Heart left ventricle (tissue), 16 donors: Measurements from ENCODE around the gene DNAJC11. TPM values are rescaled to one million over a fixed set of nuclear protein-coding genes. Genes with fewer than 3 reads are reported as not detected.

Source experiments
- ATAC-seq, 4 donors: fragments of 200-7000 bp; cut with Tn5 transposase; one replicate each; pipeline ENCODE4 v1.9.1; 2020 to 2022; ENCODE audit warnings: moderate library complexity in 4 of 4, mild to moderate bottlenecking in 3 of 4, moderate number of reproducible peaks in 1 of 4
- DNase-seq, 5 donors: peaks; one replicate each; pipeline ENCODE4 v3.0.0-alpha.2; 2020
- H3K27ac ChIP-seq, 12 donors: fragments of 200-600 bp; sonication (generic) in 4 of 12; one replicate each; pipeline versions ENCODE4 v1.5.0 to v1.8.0; 2016 to 2022; ENCODE audit warnings: mild to moderate bottlenecking in 2 of 12
- H3K27me3 ChIP-seq, 9 donors: fragments of 200-600 bp; sonication (generic) in 2 of 9; one replicate each; pipeline versions ENCODE4 v1.5.1 to v1.8.0; 2016 to 2022; ENCODE audit warnings: mild to moderate bottlenecking in 3 of 9
- H3K36me3 ChIP-seq, 9 donors: fragments of 200-600 bp; sonication (generic) in 2 of 9; one replicate each; pipeline versions ENCODE4 v1.5.0 to v1.8.0; 2018 to 2022; ENCODE audit warnings: mild to moderate bottlenecking in 2 of 9
- H3K4me1 ChIP-seq, 12 donors: fragments of 200-600 bp; sonication (generic) in 4 of 12; one replicate each; pipeline versions ENCODE4 v1.5.0 to v1.8.0; 2016 to 2022; ENCODE audit warnings: mild to moderate bottlenecking in 3 of 12
- H3K4me3 ChIP-seq, 12 donors: fragments of 200-600 bp; sonication (generic) in 4 of 12; one replicate each; pipeline versions ENCODE4 v1.5.0 to v1.8.0; 2017 to 2022; ENCODE audit warnings: mild to moderate bottlenecking in 9 of 12, moderate library complexity in 4 of 12
- H3K9me3 ChIP-seq, 12 donors: fragments of 200-600 bp; sonication (generic) in 4 of 12; one replicate each; pipeline versions ENCODE4 v1.5.0 to v1.8.0; 2016 to 2022; ENCODE audit warnings: mild to moderate bottlenecking in 1 of 12
- CTCF ChIP-seq, 12 donors: fragments of 200-600 bp; sonication (generic) in 4 of 12; IDR thresholded peaks; one replicate each; pipeline versions ENCODE4 v1.5.0 to v1.8.0; 2018 to 2022; ENCODE audit warnings: antibody characterized with exemption in 12 of 12, mild to moderate bottlenecking in 5 of 12
- POLR2A ChIP-seq, 2 donors: fragments of 450-650 bp; IDR thresholded peaks; one replicate each; pipeline ENCODE4 v1.6.1; 2017; ENCODE audit warnings: antibody characterized with exemption in 2 of 2, mild to moderate bottlenecking in 2 of 2, moderate library complexity in 2 of 2
- WGBS, 4 donors: extraction: QIAGEN DNeasy Blood & Tissue Kit in 2 of 4; methylation state at CpG; one replicate each; pipeline versions ENCODE4 v1.1.5 to v1.1.7; 2013 to 2018; 5-methylcytosine and 5-hydroxymethylcytosine counted together
- intact Hi-C, 10 donors: fragments of 100-400 bp; cut with DNase I; formaldehyde crosslinking; loops; one replicate each; pipeline versions ENCODE4 v1.11.1 to v1.14.2; 2022
- polyA plus RNA-seq, 2 donors: library from polyadenylated mRNA; stranded (reverse); fragments of 200-250 nt; gene quantifications; one replicate each; pipeline ENCODE4 v1.2.3, GENCODE V29; 2013
- total RNA-seq, 9 donors: library from RNA; depleted of rRNA in 2 of 9; stranded (reverse); fragments of >200 nt in 2 of 9; fragmentation: NEBNext Ultra II Directional in 3 of 9; extraction: Animal tissue kit (Norgen Biotek cat#: 25700) in 3 of 9; gene quantifications; one replicate each; pipeline versions ENCODE4 v1.1.0 to v1.2.4, GENCODE V29; 2016 to 2023
- donor health status: ischemic (EF 13 %, LVEDD 7.1; RV severe dilation, severe dysfunction).
- donor health status: healthy with polysubstance abuse.
- donor health status: DM: no; HTN: yes; CAD: no.
- donor health status: DM: no; HTN: no; CAD: no.
- donor health status: ischemic (EF 25% LVEDD 6.9; RV normal size, moderate dysfunction).
- donor health status: ischemic (EF 25% LVEDD 5.7; RV mildly dilated, moderate dysfunction).
- donor health status: healthy.
- donor health status: DM: yes; HTN: yes; CAD: no.
- donor health status: ischemic (EF 35%, LVEDD 5.7; RV mildly dilated, moderate dysfunction).
- donor health status: nonischemic (EF 11% LVEDD 7.7; RV severe dilation, severe dysfunction).
- donor health status: DM: yes; HTN: yes; CAD: no.
- donor health status: PGD.
- donor health status: ischemic (EF 29% LVEDD 5.4; RV normal size, mild dysfunction).
- donor health status: nonischemic (EF 23%, LVEDD 6.1; RV moderate dilation, normal function).

DNAJC11 gene
- total and polyA plus RNA-seq, 11 donors, result 42.4 to 67.4 (median 51.7) TPM

DNA sequence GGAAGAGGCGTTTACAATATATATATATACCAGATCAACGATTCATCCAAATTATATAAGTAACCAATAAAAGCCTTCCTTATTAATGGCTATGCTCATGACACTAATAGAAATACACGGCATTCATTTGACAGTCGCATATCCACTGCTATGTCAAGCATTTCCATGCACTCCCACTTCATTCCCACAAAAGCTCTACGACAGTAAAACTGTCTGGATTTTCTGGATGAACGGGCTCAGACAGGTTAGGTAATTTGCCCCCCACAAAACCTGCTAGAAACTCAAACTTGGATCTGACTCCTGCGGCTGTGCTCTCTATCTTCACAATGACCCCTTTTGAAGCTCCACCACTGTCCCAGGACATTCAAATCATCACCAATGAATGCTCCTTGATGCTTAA lies 11.4 kb downstream of the DNAJC11 start:
- H3K9me3 ChIP-seq, result no peaks in the 10 kb centered on the region
- peaks cover 0 to 31% (median 8%) of the 10 kb centered on the region in 12 donors for H3K4me1 ChIP-seq
- TF ChIP-seq CTCF (IDR thresholded peaks at IDR 0.05), result no peak
- TF ChIP-seq POLR2A (IDR thresholded peaks at IDR 0.05), result no peak
- WGBS, 4 donors, result 90 to 95% (median 94%) methylated on average over 7 of the region's 7 CpGs
- no peak overlapping the region for H3K27ac ChIP-seq
- ATAC-seq, result no peak
- no peak for DNase-seq
- no peaks in the 10 kb centered on the region for H3K36me3 ChIP-seq
- no peak overlapping the region for H3K4me3 ChIP-seq
- intact Hi-C loops, result no loop called here
- H3K27me3 ChIP-seq, result no peaks in the 10 kb centered on the region

DNA sequence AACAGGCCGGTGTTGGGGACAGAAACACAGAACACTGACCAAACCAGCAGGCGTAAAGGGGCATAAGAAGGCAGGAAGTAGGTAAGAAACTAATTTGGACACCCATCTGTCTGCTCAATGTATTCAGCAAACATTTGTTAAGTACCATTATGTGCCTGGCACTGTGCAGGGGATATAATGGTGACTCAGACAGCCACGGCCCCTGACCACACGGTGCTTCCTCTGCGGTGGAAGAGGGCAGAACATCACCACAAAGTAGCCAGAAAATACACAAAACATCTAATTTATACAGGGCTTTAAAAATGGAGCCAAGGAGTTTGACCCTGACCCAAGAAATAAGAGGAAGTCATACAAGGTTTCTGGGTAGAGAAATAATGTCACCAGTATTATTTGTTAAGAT lies 12.9 kb downstream of the DNAJC11 start:
- intact Hi-C loops, result no loop called here
- TF ChIP-seq POLR2A (IDR thresholded peaks at IDR 0.05) (no peak), CTCF (IDR thresholded peaks at IDR 0.05) (no peak)
- Histone ChIP-seq H3K4me3 (no peak overlapping the region), H3K36me3 (no peaks in the 10 kb centered on the region), H3K27ac (no peak overlapping the region), H3K9me3 (no peaks in the 10 kb centered on the region), H3K27me3 (no peaks in the 10 kb centered on the region), H3K4me1 (peaks cover 0 to 31% (median 8%) of the 10 kb centered on the region in 12 donors)
- ATAC-seq, result no peak
- no peak for DNase-seq
- 90 to 96% (median 90%) methylated on average over 5 of the region's 5 CpGs for WGBS, 4 donors

DNA sequence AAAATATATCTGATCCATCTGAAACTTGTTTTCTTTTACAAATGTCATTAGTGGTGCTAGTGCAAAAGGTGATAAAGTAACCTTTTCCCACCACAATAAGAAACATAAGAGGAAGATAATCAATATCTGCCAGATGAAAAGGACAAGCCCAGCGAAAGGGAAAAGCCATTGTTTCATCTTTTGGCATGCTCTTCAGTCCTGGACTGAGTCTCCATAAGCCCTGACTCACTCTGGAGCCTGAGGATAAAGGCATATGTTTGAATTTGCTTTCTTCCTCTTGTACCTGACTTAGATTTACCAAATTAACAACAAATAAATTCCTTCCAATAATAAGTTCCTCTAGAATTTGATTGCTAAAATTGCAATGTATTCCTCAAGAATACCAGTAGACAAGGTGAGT lies 13.6 kb downstream of the DNAJC11 start:
- WGBS, 4 donors, result 60 to 78% (median 69%) methylated on average over 1 of the region's 1 CpG
- TF ChIP-seq CTCF (IDR thresholded peaks at IDR 0.05), result no peak
- no peak for TF ChIP-seq POLR2A (IDR thresholded peaks at IDR 0.05)
- intact Hi-C loops, result no loop called here
- Histone ChIP-seq H3K4me1 (peaks cover 0 to 31% (median 8%) of the 10 kb centered on the region in 12 donors), H3K27me3 (no peaks in the 10 kb centered on the region), H3K9me3 (no peaks in the 10 kb centered on the region), H3K4me3 (no peak overlapping the region), H3K36me3 (peaks cover 0 to 4% (median 0%) of the 10 kb centered on the region in 9 donors), H3K27ac (no peak overlapping the region)
- no peak for DNase-seq
- ATAC-seq, result no peak

DNA sequence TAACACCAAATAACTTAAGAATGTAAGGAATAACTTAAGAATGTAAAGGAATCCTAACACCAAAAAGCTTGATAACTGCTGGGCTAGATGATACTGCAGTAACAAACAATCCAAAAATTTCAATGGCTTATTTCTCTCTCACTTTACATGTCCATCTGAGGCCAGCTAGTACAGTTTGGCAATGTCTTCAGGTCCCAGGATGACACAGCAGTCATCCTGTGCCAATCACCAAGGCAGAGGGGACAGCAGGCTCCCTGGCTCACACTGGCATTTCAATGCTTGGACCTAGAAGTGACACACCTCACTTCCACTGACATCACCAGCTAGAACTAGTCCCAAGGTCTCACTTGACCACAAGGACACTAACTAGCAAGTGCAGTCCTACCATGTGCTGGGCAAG lies 15.3 kb downstream of the DNAJC11 start:
- peak in 2 of 5 donors; percentile 49 to 63 for DNase-seq
- intact Hi-C loops, result no loop called here
- TF ChIP-seq CTCF (IDR thresholded peaks at IDR 0.05) (no peak), POLR2A (IDR thresholded peaks at IDR 0.05) (no peak)

More for the DNA sequence above, 15.3 kb downstream of the DNAJC11 start:
- peak overlapping the region in 5 of 12 donors; percentile 6 to 47 (median 11) for H3K27ac ChIP-seq
- peaks cover 0 to 9% (median 0%) of the 10 kb centered on the region in 9 donors for H3K36me3 ChIP-seq
- ATAC-seq, result peak; percentile 75 to 91 (median 91)
- peaks cover 0 to 28% (median 5%) of the 10 kb centered on the region in 12 donors for H3K4me1 ChIP-seq
- no peak overlapping the region for H3K4me3 ChIP-seq
- H3K27me3 ChIP-seq, result no peaks in the 10 kb centered on the region
- no peaks in the 10 kb centered on the region for H3K9me3 ChIP-seq
